K562 (cell line): Measurements from ENCODE around the gene LOXL4.

Experiments used
- KLF10 ChIP-seq: fragments of 250-450 bp; sonication (Bioruptor Pico); IDR thresholded peaks from 2 replicates; pipeline ENCODE4 v1.6.1; 2021; ENCODE audit warnings: matching md5 sums
- SPI1 ChIP-seq: IDR thresholded peaks from 2 replicates; pipeline ENCODE4 v1.6.1; 2011; ENCODE audit warnings: low read depth, low read length, control low read depth, borderline replicate concordance
- TCFL5 ChIP-seq: fragments of 250-450 bp; sonication (Bioruptor Pico); conservative IDR thresholded peaks from 2 replicates; pipeline ENCODE4 v1.6.1; 2021; ENCODE audit warnings: mild to moderate bottlenecking, moderate library complexity, matching md5 sums
- ZNF175 ChIP-seq: fragments of 200-800 bp; sonication (Bioruptor generic); IDR thresholded peaks from 2 replicates; pipeline ENCODE4 v1.6.1; 2016; ENCODE audit warnings: low read depth, mild to moderate bottlenecking, missing genetic modification characterization, missing compliant biosample characterization
- ZNF830 ChIP-seq: fragments of 250-450 bp; sonication (Bioruptor Pico); IDR thresholded peaks from 2 replicates; pipeline ENCODE4 v1.5.0; 2021; ENCODE audit warnings: mild to moderate bottlenecking
- TF ChIP-seq, protein P1 (sequence below): fragments of 450-650 bp; IDR thresholded peaks from 2 replicates; pipeline ENCODE4 v1.6.1; 2016; ENCODE audit warnings: low read depth
- TF ChIP-seq, protein P2 (sequence below): sonication (generic); formaldehyde crosslinking; IDR thresholded peaks from 2 replicates; pipeline ENCODE4 v1.8.0; 2022; ENCODE audit warnings: mild to moderate bottlenecking, missing genetic modification reagents
- TF ChIP-seq, protein P3 (sequence below), 3 experiments: IDR thresholded peaks in 2 of 3; conservative IDR thresholded peaks in 1 of 3; 2 replicates each; pipeline ENCODE4 v1.5.1; 2011 to 2012; ENCODE audit warnings: low read length in 3 of 3, mild to moderate bottlenecking in 3 of 3, control low read depth in 2 of 3, improper control_type of control experiment in 1 of 3, inconsistent platforms in 1 of 3, low read depth in 1 of 3, mixed read lengths in 1 of 3, moderate library complexity in 1 of 3; ENCODE audit not compliant: insufficient read depth in 2 of 3
- TF ChIP-seq, protein P4 (sequence below): fragments of 250-450 bp; sonication (Bioruptor Pico); IDR thresholded peaks from 2 replicates; pipeline ENCODE4 v1.8.0; 2022; ENCODE audit warnings: moderate library complexity, mild to moderate bottlenecking, inconsistent platforms
- TF ChIP-seq, protein P5 (sequence below): sonication (generic); formaldehyde crosslinking; IDR thresholded peaks from 2 replicates; pipeline ENCODE4 v1.9.0; 2022; ENCODE audit warnings: mild to moderate bottlenecking, missing genetic modification reagents

- TF ChIP-seq, protein P1, sequence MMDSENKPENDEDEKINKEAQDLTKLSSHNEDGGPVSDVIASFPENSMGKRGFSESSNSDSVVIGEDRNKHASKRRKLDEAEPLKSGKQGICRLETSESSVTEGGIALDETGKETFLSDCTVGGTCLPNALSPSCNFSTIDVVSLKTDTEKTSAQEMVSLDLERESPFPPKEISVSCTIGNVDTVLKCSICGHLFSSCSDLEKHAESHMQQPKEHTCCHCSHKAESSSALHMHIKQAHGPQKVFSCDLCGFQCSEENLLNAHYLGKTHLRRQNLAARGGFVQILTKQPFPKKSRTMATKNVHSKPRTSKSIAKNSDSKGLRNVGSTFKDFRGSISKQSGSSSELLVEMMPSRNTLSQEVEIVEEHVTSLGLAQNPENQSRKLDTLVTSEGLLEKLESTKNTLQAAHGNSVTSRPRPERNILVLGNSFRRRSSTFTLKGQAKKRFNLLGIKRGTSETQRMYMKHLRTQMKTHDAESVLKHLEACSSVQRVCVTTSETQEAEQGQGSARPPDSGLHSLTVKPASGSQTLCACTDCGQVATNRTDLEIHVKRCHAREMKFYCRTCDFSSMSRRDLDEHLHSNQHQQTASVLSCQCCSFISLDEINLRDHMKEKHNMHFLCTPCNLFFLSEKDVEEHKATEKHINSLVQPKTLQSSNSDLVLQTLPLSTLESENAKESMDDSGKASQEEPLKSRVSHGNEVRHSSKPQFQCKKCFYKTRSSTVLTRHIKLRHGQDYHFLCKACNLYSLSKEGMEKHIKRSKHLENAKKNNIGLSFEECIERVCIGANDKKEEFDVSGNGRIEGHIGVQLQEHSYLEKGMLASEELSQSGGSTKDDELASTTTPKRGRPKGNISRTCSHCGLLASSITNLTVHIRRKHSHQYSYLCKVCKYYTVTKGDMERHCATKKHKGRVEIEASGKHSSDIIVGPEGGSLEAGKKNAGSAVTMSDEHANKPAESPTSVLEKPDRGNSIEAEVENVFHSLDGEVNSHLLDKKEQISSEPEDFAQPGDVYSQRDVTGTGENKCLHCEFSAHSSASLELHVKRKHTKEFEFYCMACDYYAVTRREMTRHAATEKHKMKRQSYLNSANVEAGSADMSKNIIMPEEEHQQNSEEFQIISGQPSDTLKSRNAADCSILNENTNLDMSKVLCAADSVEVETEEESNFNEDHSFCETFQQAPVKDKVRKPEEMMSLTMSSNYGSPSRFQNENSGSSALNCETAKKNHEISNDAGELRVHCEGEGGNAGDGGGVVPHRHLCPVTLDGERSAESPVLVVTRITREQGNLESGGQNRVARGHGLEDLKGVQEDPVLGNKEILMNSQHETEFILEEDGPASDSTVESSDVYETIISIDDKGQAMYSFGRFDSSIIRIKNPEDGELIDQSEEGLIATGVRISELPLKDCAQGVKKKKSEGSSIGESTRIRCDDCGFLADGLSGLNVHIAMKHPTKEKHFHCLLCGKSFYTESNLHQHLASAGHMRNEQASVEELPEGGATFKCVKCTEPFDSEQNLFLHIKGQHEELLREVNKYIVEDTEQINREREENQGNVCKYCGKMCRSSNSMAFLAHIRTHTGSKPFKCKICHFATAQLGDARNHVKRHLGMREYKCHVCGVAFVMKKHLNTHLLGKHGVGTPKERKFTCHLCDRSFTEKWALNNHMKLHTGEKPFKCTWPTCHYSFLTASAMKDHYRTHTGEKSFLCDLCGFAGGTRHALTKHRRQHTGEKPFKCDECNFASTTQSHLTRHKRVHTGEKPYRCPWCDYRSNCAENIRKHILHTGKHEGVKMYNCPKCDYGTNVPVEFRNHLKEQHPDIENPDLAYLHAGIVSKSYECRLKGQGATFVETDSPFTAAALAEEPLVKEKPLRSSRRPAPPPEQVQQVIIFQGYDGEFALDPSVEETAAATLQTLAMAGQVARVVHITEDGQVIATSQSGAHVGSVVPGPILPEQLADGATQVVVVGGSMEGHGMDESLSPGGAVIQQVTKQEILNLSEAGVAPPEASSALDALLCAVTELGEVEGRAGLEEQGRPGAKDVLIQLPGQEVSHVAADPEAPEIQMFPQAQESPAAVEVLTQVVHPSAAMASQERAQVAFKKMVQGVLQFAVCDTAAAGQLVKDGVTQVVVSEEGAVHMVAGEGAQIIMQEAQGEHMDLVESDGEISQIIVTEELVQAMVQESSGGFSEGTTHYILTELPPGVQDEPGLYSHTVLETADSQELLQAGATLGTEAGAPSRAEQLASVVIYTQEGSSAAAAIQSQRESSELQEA, result no peak
- TF ChIP-seq, protein P2, sequence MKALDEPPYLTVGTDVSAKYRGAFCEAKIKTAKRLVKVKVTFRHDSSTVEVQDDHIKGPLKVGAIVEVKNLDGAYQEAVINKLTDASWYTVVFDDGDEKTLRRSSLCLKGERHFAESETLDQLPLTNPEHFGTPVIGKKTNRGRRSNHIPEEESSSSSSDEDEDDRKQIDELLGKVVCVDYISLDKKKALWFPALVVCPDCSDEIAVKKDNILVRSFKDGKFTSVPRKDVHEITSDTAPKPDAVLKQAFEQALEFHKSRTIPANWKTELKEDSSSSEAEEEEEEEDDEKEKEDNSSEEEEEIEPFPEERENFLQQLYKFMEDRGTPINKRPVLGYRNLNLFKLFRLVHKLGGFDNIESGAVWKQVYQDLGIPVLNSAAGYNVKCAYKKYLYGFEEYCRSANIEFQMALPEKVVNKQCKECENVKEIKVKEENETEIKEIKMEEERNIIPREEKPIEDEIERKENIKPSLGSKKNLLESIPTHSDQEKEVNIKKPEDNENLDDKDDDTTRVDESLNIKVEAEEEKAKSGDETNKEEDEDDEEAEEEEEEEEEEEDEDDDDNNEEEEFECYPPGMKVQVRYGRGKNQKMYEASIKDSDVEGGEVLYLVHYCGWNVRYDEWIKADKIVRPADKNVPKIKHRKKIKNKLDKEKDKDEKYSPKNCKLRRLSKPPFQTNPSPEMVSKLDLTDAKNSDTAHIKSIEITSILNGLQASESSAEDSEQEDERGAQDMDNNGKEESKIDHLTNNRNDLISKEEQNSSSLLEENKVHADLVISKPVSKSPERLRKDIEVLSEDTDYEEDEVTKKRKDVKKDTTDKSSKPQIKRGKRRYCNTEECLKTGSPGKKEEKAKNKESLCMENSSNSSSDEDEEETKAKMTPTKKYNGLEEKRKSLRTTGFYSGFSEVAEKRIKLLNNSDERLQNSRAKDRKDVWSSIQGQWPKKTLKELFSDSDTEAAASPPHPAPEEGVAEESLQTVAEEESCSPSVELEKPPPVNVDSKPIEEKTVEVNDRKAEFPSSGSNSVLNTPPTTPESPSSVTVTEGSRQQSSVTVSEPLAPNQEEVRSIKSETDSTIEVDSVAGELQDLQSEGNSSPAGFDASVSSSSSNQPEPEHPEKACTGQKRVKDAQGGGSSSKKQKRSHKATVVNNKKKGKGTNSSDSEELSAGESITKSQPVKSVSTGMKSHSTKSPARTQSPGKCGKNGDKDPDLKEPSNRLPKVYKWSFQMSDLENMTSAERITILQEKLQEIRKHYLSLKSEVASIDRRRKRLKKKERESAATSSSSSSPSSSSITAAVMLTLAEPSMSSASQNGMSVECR, result no peak
- TF ChIP-seq ZNF830 (CRISPR knock-in tag), result no peak
- TF ChIP-seq, protein P3, sequence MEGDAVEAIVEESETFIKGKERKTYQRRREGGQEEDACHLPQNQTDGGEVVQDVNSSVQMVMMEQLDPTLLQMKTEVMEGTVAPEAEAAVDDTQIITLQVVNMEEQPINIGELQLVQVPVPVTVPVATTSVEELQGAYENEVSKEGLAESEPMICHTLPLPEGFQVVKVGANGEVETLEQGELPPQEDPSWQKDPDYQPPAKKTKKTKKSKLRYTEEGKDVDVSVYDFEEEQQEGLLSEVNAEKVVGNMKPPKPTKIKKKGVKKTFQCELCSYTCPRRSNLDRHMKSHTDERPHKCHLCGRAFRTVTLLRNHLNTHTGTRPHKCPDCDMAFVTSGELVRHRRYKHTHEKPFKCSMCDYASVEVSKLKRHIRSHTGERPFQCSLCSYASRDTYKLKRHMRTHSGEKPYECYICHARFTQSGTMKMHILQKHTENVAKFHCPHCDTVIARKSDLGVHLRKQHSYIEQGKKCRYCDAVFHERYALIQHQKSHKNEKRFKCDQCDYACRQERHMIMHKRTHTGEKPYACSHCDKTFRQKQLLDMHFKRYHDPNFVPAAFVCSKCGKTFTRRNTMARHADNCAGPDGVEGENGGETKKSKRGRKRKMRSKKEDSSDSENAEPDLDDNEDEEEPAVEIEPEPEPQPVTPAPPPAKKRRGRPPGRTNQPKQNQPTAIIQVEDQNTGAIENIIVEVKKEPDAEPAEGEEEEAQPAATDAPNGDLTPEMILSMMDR (IDR thresholded peaks at IDR 0.05 in 2 of 3, conservative IDR thresholded peaks at IDR 0.05 in 1 of 3; ENCODE audit: insufficient read depth in 2 of 3, low read depth in 1 of 3, low read length in 3 of 3), result no peak
- no peak for TF ChIP-seq SPI1
- TF ChIP-seq ZNF175 (CRISPR knock-in tag), result no peak
- TF ChIP-seq TCFL5, result no peak
- no peak for TF ChIP-seq KLF10 (CRISPR knock-in tag)
- TF ChIP-seq, protein P4, sequence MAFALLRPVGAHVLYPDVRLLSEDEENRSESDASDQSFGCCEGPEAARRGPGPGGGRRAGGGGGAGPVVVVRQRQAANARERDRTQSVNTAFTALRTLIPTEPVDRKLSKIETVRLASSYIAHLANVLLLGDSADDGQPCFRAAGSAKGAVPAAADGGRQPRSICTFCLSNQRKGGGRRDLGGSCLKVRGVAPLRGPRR (CRISPR knock-in tag), result no peak
- TF ChIP-seq, protein P5, sequence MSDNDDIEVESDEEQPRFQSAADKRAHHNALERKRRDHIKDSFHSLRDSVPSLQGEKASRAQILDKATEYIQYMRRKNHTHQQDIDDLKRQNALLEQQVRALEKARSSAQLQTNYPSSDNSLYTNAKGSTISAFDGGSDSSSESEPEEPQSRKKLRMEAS (CRISPR knock-in tag), result no peak
These were observed 25.7 kb upstream of the LOXL4 start for GRCh38 chr10:98293550-98294269.
